CD4-positive, alpha-beta T cell treated with Interleukin-17A for 1 hour (primary cell): Measurements from ENCODE around the gene RAB6A.

Experiments used
- DNase-seq: peaks from one replicate; pipeline ENCODE4 v3.0.0-alpha.2; 2020

RAB6A gene

GRCh38 chr11:73652046-73652730, 108.7 kb downstream of the RAB6A start:
- no peak for DNase-seq

DNA sequence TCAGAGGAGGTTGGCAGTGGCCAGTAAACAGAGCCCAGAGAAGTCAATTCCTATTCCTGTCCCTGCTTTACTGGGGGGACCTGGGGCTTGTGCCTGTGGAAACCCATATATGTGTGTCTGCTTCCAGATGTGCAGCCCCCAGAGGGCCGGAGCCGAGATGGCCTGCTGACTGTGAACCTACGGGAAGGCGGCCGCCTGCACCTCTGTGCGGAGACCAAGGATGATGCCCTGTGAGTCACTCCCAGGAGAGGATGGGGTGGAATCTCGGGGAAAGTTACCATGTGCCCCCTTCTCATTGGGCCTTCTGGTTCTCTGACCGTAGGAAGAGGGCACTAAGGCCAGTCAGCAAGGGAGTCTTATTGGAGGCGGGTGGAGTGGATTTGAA, 109.2 kb downstream of the RAB6A start:
- no peak for DNase-seq

DNA sequence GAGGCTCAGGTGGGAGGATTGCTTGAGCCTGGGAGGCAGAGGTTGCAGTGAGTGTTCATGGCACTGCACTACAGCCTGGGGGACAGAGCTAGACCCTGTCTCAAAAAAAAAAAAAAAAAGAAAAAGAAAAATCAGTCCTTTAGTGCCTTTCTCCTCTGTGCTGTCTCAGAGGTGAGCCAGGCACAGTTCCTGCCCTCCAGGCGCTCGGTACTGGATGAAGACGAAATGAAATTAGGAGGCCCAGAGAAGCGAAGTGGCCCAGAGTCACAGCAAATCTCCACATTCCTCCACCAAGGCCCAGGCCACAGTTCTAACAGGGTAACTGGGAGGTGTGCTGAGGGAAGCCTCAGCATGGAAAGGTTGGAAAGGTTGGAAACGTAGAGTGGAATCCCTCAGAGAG, 109.6 kb downstream of the RAB6A start:
- DNase-seq, result no peak

DNA sequence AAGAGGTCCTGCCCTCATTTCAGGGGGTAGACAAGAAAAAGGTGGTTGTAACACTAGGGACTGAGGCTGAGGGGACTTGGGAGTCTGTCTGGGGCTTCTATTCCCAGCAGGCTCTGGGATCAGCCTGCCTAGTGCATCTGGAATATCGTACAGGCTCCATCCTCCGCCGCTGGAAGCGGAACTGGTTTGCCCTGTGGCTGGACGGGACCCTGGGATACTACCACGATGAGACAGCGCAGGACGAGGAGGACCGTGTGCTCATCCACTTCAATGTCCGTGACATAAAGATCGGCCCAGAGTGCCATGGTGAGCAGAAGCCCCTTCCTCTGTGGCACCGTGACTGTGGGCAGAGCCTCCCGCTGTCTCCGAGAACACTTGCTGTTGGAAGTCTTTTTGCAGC, 110.5 kb downstream of the RAB6A start:
- no peak for DNase-seq

DNA sequence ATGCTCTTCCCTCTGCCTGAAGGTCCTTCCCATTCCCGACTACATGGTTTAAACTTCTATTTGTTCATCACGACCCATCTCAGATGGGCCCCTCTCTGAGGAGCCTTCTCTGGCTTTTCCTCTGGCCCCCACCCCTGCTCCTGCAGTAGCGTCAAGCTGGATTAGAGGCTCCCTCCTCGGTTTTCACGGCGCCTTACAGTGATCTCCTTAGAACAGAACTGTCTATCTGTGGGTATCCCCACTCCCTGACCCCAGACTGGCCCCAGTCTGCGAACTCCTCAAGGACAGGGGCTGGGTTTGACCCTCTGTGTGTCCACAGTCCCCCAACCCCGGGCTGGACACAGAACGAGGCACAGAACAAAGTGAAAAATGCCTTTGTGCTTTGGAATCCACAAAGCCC, 111.7 kb downstream of the RAB6A start:
- DNase-seq, result no peak

- no peak for DNase-seq
Measured at GRCh38 chr11:73648571-73649046, 112.3 kb downstream of the RAB6A start.

DNA sequence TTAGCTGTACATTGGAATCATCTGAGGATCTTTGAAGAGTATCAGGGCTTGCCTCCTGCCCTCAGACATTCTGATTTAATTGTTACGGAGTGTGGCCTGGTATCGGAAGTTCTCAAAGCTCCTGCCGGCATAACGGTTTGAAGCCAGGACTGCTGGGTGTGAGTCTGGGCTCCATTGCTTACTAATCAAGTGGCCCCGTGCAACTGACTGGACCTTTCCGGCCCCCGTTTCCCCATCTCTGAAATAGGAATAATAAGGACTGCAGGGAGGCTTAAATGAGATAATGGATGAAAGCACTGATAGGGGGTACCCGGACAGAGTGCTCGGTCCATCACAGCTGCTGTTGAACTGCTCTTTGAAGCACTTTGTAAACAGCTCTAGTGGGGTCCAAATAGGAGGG, 112.8 kb downstream of the RAB6A start:
- DNase-seq, result no peak

- peak; percentile 96 for DNase-seq
Measured at GRCh38 chr11:73647459-73648100, 113.3 kb downstream of the RAB6A start.

DNA sequence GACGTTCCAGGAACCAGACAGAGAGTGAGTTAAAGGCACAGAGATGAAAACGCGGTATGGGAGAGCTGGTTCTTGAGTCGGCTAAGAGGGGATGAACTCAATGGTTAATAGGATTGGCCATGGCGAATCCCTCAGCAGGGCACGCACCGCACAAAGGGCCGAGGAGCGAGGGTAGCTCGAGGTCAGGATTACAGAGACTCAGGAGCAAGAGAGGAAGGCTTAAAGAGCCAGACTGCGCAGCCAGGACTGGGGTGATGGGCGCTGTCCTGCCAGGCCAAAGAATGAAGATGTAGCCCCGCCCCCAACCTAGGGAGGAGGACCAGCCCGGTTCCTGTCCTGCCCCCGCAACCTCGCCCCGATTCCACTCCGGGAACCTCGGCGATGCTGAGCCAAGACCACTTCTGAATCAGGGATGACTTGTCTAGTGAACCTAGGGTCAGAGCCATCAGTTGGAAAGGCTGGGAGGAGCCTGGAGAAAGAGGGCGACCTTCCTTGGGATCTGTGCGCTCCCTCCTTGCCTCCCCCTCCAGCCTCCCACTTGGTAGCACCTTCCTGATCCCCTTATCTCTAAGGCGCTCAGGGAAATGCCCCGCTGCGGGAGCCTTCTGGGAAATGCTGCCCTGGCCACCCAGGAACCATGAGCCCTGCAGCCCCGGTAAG, 114.8 kb downstream of the RAB6A start, which contains the start of gene PLEKHB1:
Gene PLEKHB1 (plus strand): TSS at position 610 of the 660 bp plus-strand sequence. CDS start 28 bp downstream, at position 638.
- DNase-seq, result no peak

DNA sequence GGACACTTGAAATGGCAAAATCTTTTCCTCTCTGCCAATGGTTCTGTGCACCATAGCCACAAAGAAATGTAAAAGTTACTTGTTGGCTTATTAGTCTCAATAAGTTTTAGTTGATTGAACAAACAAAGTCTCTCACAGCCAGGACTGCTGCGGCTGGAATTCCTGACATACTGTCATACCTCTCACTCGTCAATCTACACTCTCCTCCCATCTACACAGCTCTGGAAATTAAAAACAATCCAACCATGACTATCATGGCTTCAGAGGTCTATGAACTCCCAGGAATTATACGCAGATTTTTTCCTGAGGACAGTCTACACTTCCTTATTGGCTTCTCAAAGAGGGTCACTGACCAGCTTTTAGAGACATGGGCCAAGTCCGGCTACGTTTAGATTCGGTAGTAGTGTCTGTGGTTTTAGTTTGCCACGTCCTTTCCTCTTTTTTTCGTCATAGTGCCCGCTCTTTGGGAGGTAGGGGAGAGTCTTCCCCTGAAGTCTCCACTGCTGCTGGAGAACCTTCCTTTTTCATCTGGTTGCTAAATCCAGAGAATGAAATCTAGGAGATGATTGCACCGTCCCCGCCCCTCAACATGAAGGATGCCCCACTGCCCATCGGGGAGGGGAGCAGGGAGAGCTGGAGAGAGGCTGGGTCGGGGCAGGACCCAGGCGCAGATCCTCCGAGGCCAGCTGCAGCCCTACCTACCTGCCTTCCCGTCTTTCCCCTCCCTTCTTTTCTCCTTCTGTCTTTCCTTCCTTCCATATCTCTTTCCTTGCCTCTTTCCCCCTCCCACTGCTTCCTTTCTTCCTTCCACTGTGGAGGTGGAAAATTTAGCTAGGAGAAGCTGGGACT, 115.5 kb downstream of the RAB6A start:
- no peak for DNase-seq

DNA sequence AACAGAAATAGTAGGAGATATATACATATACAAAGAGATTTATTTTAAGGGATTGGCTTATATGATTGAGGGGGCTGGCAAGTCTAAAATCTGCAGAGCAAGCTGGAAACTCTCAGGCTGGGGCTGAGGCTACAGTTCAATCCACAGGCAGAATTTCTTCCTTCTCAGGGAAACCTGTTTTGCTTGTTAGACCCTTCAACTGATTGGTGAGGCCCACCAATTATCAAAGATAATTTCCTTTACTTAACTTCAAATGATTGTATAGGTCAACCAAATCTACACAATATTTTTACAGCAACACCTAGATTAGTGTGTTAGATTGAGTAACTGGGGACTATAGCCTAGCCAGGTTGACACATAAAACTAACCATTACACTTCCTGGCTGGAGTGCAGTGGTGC, 119.2 kb downstream of the RAB6A start:
- DNase-seq, result no peak

GRCh38 chr11:73640592-73640991, 120.3 kb downstream of the RAB6A start:
- DNase-seq, result no peak

GRCh38 chr11:73637012-73637411, 123.9 kb downstream of the RAB6A start:
- no peak for DNase-seq

- no peak for DNase-seq
Measured at GRCh38 chr11:73636249-73636648, 124.6 kb downstream of the RAB6A start.

DNA sequence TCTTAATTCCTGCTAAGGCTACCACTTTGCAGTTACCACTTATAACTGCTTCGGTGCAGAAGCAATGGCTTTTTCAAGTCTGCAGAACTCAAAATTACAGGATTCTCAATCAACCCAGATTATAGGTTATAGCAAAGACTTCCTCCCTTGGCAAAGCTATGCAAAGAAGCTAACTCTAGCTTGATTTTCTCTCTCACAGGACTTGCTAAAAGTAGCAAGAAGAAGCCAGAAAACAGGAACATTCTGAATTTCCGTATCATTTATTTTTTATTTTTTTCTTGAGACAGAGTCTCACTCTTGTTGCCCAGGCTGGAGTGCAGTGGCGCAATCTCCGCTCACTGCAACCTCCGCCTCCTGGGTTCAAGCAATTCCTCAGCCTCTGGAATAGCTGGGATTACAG, 125.2 kb downstream of the RAB6A start:
- DNase-seq, result no peak

GRCh38 chr11:73633999-73634398, 126.9 kb downstream of the RAB6A start:
- DNase-seq, result no peak

- no peak for DNase-seq
Measured at GRCh38 chr11:73632996-73633395, 127.9 kb downstream of the RAB6A start.

- DNase-seq, result no peak
Measured at GRCh38 chr11:73629907-73630306, 131.0 kb downstream of the RAB6A start.

- peak; percentile 79 for DNase-seq
Measured at GRCh38 chr11:73625696-73626318, 135.1 kb downstream of the RAB6A start.
